ENCODE measurements around the gene F2RL2.

DNA sequence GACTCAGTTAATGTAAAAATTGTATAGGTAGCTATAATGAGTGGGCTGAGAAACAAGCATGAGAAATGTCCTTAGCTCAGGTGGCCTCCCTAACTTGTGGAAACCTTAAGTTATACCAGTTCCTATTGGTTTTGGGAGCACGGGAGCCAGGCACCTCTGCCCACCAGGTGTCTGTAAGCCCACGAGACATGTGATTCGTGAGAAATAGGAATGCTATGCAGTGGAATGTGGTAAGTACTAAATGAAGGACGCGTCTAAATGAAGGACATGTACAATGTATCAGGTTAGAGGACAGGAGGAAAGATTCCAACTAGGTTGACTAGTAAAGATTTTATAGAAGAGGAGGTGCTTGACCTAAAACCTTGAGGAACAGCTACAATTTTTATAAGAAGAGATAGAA is 46.0 kb upstream of the F2RL2 start:
- TF ChIP-seq, protein P1, sequence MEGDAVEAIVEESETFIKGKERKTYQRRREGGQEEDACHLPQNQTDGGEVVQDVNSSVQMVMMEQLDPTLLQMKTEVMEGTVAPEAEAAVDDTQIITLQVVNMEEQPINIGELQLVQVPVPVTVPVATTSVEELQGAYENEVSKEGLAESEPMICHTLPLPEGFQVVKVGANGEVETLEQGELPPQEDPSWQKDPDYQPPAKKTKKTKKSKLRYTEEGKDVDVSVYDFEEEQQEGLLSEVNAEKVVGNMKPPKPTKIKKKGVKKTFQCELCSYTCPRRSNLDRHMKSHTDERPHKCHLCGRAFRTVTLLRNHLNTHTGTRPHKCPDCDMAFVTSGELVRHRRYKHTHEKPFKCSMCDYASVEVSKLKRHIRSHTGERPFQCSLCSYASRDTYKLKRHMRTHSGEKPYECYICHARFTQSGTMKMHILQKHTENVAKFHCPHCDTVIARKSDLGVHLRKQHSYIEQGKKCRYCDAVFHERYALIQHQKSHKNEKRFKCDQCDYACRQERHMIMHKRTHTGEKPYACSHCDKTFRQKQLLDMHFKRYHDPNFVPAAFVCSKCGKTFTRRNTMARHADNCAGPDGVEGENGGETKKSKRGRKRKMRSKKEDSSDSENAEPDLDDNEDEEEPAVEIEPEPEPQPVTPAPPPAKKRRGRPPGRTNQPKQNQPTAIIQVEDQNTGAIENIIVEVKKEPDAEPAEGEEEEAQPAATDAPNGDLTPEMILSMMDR (conservative IDR thresholded peaks at IDR 0.05), result no peak
- no peak for TF ChIP-seq ZFX (IDR thresholded peaks at IDR 0.05)
